ENCODE measurements around the gene CIDEC. TPM values are rescaled to one million over a fixed set of nuclear protein-coding genes. Genes with fewer than 3 reads are reported as not detected.

Gene CIDEC
- total and polyA plus RNA-seq, 2 experiments from 2014 or later = not detected

GRCh38 chr3:9846931-9847488, 33.0 kb downstream of the CIDEC start (continued):
- TF ChIP-seq ZNF462 (CRISPR knock-in tag; IDR thresholded peaks at IDR 0.05) (no peak), EZH2phosphoT487 (IDR thresholded peaks at IDR 0.05; ENCODE audit: unreplicated experiment) (no peak), EZH2 (IDR thresholded peaks at IDR 0.05; ENCODE audit: low read depth, unreplicated experiment) (no peak)

GRCh38 chr3:9846231-9846630, 33.8 kb downstream of the CIDEC start:
- DNase-seq (ENCODE audit: low spot score) (no peak), ATAC-seq (no peak)
- Mint-ChIP-seq H3K9me3 (no peaks in the 10 kb centered on the region; the same call in 2 of the 3 replicates), H3K36me3 (ENCODE audit: low read depth) (peaks cover 13% of the 10 kb centered on the region), H3K27me3 (ENCODE audit: insufficient read depth, low read depth, poor library complexity) (peaks cover 15% of the 10 kb centered on the region), H3K27ac (no peak overlapping the region), H3K4me1 (peaks cover 4% of the 10 kb centered on the region), H3K4me3 (no peak overlapping the region)
- Histone ChIP-seq H3K27ac (ENCODE audit: low read depth) (no peak overlapping the region), H3K27me3 (ENCODE audit: insufficient read depth) (no peaks in the 10 kb centered on the region), H3K9me2 (ENCODE audit: insufficient read depth) (no peaks in the 10 kb centered on the region), H3K4me2 (no peak overlapping the region), H3K79me2 (replicated peaks; ENCODE audit: insufficient read depth) (peaks cover 6% of the 10 kb centered on the region), H3K4me1 (ENCODE audit: insufficient read depth) (peaks cover 10% of the 10 kb centered on the region; the same call in 1 of the 2 replicates), H2AFZ (no peak overlapping the region), H3K4me3 (no peak overlapping the region), H3F3A (replicated peaks; ENCODE audit: low read depth) (peaks cover 16% of the 10 kb centered on the region; the same call in 1 of the 2 replicates), H4K20me1 (replicated peaks; ENCODE audit: insufficient read depth) (peaks cover 6% of the 10 kb centered on the region; the same call in 1 of the 2 replicates), H3K36me3 (ENCODE audit: insufficient read depth) (no peaks in the 10 kb centered on the region)
- TF ChIP-seq ZNF462 (CRISPR knock-in tag; IDR thresholded peaks at IDR 0.05) (no peak), NANOG (IDR thresholded peaks at IDR 0.05; ENCODE audit: borderline replicate concordance) (no peak), JUNB (IDR thresholded peaks at IDR 0.05; ENCODE audit: unreplicated experiment) (no peak), ETS1 (IDR thresholded peaks at IDR 0.05) (no peak), STAT1 (IDR thresholded peaks at IDR 0.05; ENCODE audit: unreplicated experiment) (no peak)

Data from GM23338 (cell line).